Cortex of kidney (tissue), 1 donor: ENCODE results near the gene PES1.
"Not testable (repeated sequence)": the region's sequence is repeated elsewhere in the genome, so short reads cannot be mapped to it uniquely, and the experiment has no call there.

Experiments
- DNase-seq: peaks from one replicate; lab custom pipeline; 2025; lab: John Stamatoyannopoulos, UW

Gene PES1

GRCh38 chr22:30555282-30556210 lies 36.2 kb downstream of the PES1 start:
- no peak for DNase-seq

- DNase-seq: no peak
Measured at GRCh38 chr22:30553971-30554370, 37.7 kb downstream of the PES1 start.

GRCh38 chr22:30552719-30553118 lies 39.0 kb downstream of the PES1 start:
- no peak for DNase-seq

- DNase-seq: not testable (repeated sequence)
Measured at GRCh38 chr22:30551813-30552212, 39.9 kb downstream of the PES1 start.

GRCh38 chr22:30547188-30547587 lies 44.5 kb downstream of the PES1 start:
- no peak for DNase-seq

GRCh38 chr22:30546616-30547015 lies 45.1 kb downstream of the PES1 start, which contains the start of gene SEC14L6:
TSS of gene SEC14L6 (minus strand) at chr22:30546741. CDS start at chr22:30546682, 59 bp downstream.
- no peak for DNase-seq

- no peak for DNase-seq
Measured at GRCh38 chr22:30542811-30543188, 48.9 kb downstream of the PES1 start.

GRCh38 chr22:30541961-30542810 lies 49.5 kb downstream of the PES1 start:
- no peak for DNase-seq

GRCh38 chr22:30541511-30541910 lies 50.2 kb downstream of the PES1 start:
- DNase-seq: not testable (repeated sequence)

- no peak for DNase-seq
Measured at GRCh38 chr22:30539368-30539767, 52.3 kb downstream of the PES1 start.

GRCh38 chr22:30538280-30538679 lies 53.4 kb downstream of the PES1 start:
- no peak for DNase-seq

- no peak for DNase-seq
Measured at GRCh38 chr22:30537083-30537731, 54.5 kb downstream of the PES1 start.

GRCh38 chr22:30535182-30535581 lies 56.5 kb downstream of the PES1 start:
- DNase-seq: no peak

GRCh38 chr22:30531651-30532608 lies 59.8 kb downstream of the PES1 start:
- no peak for DNase-seq

- no peak for DNase-seq
Measured at GRCh38 chr22:30526656-30527055, 65.1 kb downstream of the PES1 start.
